Measurements from ENCODE around the gene SPRR4.

DNA sequence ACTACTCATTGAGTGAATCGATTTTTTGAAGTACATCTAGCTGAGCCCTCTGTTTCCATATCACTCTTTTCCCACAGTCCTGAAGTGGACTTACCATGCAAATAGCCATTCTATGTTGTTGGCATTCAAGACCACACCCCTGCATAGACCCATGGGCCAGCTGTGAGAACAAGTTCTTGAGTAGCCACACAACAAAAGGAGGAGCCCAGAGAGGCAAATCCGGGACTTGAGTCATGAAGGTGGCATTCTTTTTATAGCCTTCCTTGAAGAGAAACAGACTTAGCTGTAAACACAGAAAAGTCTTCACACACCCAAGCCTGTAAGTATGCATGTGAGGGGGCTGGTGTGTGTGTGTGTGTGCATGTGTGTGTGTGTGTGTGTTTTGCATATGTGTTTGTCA, 37.3 kb upstream of the SPRR4 start:
- TF ChIP-seq EP300 (IDR thresholded peaks at IDR 0.05) (no peak), POLR2A (IDR thresholded peaks at IDR 0.05) (no peak)
- TF ChIP-seq, protein P1, sequence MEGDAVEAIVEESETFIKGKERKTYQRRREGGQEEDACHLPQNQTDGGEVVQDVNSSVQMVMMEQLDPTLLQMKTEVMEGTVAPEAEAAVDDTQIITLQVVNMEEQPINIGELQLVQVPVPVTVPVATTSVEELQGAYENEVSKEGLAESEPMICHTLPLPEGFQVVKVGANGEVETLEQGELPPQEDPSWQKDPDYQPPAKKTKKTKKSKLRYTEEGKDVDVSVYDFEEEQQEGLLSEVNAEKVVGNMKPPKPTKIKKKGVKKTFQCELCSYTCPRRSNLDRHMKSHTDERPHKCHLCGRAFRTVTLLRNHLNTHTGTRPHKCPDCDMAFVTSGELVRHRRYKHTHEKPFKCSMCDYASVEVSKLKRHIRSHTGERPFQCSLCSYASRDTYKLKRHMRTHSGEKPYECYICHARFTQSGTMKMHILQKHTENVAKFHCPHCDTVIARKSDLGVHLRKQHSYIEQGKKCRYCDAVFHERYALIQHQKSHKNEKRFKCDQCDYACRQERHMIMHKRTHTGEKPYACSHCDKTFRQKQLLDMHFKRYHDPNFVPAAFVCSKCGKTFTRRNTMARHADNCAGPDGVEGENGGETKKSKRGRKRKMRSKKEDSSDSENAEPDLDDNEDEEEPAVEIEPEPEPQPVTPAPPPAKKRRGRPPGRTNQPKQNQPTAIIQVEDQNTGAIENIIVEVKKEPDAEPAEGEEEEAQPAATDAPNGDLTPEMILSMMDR (IDR thresholded peaks at IDR 0.05), result no peak

Measured in gastroesophageal sphincter (tissue), 3 donors.